DMS53 (cell line): ENCODE data around the gene LAMA5.

Source experiments
- DNase-seq: peaks from one replicate; lab custom pipeline; 2025; lab: John Stamatoyannopoulos, UW

Gene LAMA5

DNA sequence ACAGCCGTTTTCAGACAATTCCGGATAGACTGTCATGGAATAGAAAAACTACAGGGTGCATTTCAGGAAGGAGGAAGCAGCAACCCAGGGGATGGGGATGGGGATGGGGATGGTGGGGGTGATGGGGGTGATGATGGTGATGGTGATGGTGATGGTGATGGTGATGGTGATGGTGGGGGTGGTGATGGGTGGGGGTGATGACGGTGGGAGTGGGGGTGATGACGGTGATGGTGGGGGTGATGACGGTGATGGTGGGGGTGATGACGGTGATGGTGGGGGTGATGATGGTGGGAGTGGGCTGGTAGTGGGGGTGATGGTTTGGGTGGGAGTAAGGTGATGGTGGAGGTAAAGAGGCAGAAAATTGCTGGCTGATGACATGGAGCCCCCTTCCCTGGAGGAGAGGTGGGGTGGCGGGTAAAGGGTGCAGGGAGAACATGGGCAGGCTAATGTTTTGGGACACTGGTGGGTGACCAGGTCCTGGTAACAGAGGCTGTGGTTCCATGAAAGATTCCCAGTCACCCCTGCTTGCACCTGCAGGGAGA is 17.5 kb downstream of the LAMA5 start:
- no peak for DNase-seq

DNA sequence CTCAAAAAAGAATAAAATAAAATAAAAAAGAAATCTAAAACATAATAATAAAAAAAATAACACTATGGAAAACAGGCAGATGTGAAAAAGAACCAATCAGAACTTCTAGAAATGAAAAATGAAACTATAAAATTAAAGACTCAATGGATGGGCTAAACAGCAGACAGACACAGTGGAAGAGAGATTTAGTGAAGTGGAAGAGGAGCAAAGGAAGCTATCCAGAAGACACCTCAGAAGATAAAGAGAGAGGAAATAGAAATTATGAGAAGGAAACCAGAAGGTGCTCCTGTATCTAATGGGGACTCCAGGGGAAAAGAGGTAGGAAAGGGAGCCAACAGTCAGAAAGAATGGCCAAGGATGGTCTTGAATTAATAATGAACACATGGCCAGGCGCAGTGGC is 18.5 kb downstream of the LAMA5 start:
- no peak for DNase-seq

DNA sequence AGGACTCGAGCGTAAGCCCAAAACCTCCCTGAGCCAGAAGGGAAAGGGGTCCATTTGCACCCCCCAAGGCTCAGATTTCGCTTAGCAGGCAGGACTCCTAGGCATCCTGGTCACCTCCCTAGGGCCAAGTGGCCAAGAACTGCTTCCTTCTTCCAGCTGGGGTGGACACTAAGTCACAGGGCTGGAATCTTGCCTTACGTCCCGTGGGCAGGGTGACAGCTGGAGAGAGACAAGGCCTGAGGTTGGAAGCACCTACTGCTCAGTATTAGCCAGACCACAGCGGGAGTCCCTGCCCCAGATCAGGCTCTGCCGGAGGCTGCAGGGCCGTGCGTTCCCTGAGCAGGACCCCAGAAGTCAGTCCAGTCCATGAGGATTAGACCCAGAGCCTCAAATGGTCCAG is 19.7 kb downstream of the LAMA5 start:
- DNase-seq, result no peak

DNA sequence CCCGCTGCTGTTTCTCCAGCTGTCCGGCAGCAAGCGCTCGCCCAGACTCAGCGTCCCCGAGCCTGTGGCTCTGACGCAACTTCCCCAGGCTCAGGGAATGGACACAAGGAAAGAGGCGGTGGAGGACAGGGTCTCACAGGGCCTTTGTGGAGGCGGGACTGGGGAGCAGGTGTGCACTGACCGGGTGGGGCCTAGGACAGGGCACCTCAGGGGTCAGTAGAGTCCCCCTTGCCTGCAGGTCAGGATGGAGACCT is 20.0 kb downstream of the LAMA5 start:
- no peak for DNase-seq

DNA sequence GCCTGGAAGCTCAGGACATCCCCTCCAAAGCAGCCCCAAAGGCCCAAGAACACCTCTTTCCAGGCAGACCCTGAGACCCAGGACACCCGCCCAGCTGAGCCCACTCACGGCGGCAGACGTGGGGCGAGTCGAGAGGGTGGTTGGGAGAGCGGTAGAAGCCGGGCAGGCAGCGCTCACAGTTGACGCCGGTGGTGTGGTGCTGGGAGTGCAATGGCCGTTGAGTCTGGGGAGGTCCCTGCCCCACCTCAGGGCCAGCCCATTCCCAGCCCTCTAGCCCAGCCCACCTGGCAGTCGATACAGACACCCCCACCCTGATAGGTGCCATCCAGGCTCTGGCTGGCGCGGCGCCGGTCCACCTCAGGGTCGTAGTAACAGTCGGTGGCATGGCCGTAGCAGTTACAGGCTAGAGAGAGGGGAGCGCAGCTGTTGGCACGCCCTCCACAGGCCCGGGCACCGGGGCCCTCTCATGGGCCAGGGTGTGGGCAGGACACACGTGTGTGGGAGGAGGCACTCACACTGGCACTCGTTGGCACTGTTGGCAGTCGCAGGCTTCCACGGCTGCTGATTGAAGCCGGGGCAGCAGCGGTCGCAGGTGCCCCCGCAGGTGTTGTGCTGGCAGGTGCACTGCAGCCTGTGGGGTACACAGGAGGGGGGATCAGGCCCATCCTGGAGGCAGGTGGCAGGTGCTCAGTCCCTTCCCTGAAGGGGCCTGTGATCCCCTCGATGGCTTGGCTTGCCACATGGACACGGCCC is 20.5 kb downstream of the LAMA5 start:
- no peak for DNase-seq

DNA sequence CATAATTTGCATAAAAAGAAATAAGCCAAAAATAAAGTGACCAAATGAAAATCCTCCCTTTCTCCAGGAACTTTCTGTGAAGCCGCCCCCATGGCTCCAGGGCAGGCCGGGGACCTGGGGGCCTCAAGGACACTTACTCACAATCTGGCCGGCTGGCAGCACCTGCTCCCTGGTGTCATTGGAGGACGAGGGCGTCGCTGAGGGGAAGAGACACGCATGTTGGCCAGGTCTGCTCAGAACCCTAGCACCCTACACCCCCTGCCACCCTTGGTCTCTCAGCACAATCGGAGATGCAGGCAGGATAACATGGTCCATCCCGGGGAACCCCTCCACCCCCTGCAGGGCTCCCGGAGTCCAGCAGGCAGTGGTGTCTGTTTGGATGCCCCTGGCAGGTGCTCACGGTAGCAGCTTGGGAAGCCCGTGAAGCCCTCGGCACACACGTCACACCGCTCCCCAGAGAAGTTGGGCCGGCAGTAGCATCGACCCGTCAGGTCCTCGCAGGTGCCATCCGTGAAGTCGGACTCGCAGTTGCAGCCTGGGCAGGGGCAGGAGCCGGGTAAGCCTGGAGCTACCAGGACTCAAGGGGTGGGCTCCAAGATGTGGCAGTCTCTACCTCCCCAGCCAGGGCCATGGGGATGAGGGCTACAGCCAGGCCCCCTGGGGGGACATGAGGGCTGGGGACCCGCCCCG is 21.3 kb downstream of the LAMA5 start:
- DNase-seq, result no peak

DNA sequence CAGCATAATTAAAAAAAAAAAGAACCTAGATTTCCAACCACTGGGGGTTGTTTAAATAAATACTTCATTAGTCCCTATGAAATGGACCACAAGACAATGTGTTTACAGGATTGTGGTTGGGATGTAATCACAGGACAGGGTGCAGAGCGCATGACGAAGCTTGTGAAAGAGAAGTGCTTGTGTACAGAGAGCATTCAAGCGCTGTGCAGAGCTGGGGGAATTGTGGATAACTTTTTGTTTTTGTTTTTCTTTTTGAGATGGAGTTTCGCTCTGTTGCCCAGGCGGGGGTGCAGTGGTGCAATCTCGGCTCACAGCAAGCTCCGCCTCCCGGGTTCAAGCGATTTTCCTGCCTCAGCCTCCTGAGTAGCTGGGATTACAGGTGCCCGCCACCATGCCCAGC is 22.3 kb downstream of the LAMA5 start:
- DNase-seq, result no peak

DNA sequence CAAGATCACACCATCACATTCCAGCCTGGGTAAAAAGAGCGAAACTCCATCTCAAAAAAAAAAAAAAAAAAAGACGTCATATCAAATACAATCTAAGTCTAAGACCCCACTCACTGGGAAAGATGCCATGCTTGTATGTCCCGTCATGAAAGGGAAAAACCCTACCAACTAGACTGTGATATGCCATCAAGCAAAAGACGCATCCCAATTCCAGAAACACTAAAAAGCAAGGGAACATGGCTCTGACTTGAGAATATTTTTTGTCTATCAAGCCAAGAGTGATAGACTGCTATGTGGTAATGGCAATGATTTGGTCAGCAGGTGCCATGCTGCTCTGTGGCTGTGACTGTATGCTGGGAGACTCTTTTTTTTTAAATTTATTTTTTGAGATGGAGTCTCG is 23.0 kb downstream of the LAMA5 start:
- no peak for DNase-seq

DNA sequence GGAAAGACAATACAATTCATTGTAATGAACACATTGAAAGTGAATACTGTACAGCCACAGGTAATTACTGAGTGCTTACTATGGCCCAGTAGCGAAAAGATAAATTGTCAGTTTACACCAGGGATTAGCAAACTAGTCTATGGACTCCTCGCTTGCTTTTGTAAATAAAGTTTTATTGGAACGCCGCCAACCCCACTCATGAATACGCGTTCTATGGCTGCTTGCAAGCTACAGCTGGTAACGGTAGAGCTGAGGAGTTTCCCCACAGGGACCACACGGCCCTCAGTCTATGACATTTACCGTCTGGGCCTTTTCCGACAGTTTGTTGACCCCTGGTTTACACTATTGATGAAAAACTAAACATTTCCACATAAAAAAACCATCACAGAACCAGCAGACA is 24.2 kb downstream of the LAMA5 start:
- peak; percentile 29 for DNase-seq

DNA sequence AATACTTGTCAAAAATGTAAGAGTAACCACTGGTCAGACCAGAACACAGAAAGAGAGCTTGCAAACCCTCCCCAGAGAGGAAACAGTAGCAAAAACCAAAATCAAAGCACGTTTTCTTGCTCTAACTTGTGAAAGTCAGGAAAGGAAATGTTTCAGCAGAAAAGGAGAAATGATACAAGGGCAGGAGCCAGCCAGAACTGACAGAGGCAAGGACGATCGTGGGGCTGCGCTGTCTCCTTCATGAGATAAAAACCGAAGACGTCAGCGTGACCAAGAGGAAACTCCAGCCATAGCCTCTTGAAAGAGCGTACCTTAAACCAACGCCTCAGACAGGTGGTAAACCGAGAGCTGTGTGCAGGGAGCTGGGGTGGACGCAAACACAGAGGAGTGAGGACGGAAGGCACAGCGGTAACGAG is 27.5 kb downstream of the LAMA5 start:
- DNase-seq, result no peak

DNA sequence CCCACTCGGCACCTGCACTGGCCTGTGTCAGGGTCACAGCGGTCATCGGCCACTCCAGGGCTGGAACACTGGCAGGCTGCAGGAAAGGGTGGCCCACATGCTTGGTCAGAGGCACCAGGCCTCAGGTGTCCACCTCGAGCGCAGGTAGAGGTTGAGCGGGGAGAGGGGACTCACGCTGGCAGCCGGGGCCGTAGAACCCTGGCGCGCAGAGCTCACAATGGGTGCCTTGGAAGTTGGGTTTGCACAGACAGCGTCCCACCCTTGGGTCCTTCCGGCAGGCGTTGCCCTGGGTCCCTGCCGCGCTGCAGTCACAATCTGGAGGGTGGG is 28.9 kb downstream of the LAMA5 start:
- no peak for DNase-seq

DNA sequence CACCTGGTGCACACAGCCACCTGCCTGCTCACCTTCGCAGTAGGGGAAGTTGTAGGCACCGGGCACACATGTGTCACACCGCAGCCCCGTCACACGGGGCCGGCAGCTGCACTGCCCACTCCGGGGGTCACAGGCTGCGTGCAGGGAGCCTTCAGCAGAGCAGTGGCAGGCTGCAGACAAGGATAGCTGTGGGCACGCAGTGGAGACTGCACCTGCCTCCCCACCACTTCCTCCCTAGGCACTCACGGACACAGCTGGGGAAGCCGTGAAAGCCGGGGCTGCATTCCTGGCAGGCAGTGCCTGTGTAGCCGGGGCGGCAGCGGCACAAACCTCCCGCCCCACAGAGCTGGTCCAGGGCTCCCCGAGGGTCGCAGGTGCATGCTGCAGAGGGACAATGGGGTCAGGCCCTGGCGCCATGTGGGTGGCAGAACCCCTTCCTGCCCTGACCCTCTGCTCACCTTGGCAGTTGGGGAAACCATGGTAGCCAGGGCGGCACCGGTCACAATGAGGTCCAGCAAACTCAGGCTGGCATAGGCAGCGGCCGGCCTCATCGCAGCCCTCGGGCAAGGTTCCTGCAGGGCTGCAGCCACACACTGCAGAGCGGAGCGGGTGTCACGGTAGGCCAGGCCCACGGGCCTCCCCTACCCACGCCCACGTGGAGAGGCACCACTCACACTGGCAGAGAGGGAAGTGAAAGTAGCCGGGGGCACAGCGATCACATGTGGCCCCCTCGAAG is 29.4 kb downstream of the LAMA5 start:
- DNase-seq, result no peak

DNA sequence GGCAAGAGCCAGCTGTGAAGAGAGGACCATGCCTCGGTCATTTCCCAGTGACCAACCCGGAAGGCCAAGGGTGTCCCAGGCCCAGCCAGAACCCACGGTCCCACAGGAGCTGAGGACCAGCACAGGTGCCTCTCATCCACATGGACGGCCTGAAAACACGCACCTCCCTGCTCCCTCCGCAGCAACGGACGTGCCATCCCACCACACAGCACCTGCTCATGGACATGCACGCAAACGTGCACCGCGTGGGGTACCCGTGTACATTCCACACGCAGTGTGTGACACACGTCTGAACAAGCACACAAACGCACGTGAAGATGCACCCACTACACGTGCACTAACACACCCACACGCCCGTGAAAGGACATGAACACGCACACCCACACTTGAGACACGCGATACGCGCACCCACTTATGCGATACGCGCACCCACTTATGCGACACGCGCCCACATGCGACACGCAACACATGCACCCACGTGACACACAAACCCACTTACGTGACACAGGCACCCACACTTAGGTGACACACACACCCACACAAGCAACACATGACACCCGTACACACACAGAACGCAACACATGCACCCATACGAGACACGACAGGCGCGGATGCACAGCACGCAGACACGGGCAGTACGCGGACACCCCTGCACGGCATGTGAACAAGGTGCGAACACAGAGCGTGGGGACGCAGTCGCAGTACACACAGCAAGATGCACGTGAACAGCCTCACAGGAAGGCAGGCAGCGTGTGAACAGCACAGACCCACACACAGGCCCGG is 30.1 kb downstream of the LAMA5 start:
- DNase-seq, result no peak

DNA sequence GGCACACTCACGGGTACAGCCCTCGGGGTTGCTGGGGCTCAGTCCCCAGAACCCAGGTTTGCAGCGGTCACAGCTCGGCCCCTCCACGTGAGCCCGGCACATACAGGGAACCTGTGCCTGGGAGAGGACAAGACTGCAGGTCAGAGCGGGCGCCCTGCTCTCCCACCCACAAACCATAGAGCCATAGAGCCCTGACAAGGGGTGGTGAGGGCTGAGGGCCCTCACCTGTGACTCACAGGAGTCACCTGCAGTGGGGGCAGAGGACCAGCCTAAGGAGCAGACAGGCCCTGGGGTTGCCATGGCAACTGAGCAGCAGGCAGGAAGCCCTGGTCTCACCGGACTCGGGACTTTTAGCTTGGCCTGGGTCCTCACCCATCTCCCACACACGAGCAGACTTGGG is 30.8 kb downstream of the LAMA5 start:
- peak; percentile 76 for DNase-seq

DNA sequence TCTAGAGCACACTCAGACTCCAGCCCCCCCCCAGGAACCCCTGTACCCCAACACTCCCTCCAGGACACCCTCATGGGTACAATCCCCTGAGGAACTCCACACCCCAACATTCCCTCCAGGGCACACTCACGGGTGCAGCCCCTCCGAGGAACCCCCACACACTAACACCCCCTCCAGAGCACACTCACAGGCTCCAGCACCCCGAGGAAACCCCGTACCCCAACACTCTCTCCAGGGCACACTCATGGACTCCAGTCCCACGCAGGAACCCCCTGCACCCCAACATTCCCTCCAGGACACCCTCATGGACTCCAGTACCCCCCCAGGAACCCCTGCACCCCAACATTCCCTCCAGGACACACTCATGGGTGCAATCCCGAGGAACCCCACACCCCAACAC is 31.6 kb downstream of the LAMA5 start:
- DNase-seq, result no peak

DNA sequence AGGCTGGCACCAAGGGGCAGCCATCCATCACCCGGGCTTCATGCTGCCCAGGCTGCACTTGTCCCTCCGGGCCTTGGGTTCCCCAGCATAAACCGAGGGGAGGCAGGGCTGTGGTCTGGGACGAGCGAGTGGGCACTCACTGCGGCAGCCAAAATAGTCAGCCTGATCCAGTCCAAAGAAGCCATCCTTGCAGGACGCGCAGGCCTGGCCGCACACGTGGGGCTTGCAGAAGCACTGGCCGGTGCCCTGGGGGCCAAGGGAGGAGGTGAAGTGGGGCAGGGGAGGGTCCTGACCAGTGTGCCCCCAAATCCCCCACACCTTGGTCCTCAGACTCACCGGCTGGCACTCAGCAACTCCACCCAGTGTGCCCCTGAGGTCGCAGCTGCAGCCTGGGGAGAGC is 32.2 kb downstream of the LAMA5 start:
- DNase-seq, result no peak

DNA sequence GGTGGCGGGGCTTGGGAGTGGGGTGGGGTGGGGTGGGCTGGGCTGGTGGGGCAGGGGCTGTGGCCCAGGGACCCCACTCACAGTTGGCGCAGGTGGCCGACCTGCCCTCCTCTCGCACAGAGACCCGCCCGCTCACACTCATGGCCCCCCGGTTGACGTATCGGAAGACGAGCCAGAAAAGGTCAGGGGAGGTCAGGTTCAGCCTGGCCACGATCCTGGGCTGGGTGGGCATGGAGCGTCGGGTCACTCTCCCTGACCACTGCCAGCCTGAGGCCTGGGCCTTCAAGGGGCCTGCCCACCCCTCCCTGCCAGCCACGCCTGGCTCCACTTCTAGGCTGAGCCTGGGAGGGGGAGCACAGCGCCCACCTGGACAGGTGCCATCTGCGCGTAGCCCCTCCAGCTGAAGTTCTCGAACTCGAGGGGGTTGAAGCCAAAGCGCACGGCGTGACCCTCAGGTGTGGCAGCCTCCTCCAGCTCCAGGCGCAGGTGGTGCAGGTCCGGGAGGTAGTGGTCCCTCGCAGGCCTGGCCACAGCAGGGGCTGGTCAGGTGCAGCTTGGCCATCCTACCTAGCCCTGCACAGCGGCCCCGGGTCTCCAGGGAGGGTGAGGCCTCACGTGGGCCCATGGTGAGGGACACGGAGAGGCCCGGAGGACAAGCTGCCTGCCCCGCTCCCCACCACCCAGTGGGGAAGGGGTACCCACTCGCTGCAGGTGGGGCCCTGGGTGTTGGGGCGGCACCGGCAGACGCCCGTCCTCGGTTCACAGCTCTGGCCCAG is 33.1 kb downstream of the LAMA5 start:
- no peak for DNase-seq

DNA sequence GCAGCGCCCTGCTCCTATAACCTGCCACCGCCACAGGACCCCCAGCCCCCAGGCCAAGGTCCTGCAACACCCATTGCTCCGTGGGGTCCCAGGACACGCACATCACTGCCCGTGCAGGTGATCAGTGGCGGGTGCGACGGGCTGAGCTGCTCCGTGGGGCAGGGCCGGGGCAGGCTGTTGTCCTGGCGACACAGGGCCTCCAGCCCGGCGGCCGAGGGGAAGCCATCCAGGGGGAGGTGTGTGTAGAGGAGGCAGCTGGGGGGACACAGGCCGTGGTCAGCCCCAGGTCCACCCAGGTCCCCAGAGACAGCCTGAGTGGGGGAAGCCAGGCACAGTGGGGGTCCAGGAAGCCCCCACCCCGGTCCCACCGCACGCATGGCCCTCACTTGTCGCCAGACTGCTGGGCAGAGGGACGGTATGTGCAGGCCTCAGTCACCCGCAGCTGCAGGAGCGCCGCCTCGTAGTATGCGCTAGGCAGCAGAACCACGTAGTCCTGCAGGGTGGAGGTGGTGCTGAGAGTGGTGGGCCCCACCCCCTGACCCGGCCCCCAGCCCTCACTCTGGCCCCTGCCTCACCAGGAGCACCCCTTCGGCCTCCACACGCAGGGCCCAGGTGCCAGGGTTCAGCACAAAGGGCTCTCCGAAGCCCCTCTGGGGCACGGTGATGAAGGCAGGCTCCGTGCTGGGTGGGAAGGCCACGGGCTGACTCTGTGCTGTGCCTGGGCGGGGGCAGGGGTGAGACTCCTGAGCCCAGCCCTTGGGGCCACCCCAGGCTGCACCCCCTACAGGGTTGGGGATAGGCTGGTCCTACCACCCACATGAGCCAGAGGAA is 33.9 kb downstream of the LAMA5 start:
- no peak for DNase-seq

DNA sequence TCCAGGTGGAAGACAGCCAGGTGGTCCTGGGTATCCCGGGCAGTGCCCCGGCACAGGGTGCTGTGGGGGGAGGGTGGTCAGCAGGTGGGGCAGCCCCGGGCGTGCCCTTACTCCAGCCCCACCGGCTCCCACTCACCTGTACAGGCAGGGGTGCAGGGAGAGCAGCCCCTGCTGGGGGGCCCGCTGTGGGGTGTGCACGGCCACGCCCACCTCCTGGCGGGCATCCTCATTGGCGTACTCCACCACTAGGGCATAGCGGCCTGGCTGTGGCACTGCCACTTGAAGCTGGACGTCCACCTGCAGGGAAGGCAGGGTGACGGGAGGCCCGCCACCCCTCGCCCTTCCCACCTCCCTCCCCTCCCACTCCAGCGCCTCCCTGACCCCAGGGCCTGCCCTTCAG is 34.7 kb downstream of the LAMA5 start:
- DNase-seq, result no peak

DNA sequence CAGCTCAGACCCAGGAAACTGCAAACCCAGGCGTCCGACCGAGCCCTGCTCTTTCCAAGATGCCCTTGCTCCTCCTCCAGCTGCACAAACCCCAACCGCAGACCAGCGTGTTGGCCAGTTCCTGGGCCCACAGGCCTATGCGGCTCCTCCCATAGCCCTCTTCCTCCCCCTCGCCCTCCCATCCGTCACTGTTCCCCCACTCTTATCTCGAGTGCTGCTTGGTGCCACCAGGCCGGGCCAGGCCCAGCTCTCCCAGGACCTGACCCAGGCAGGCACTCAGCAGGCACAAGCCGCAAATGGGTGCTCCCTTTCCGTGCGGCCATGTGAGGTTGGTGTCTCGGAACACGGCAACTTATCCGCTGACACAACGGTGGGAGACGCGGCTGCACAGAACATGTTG is 35.8 kb downstream of the LAMA5 start:
- no peak for DNase-seq
